Right lobe of liver (tissue), 6 donors: ENCODE data around the gene MUS81. TPM values are rescaled to one million over a fixed set of nuclear protein-coding genes. Genes with fewer than 3 reads are reported as not detected.
"Not testable (repeated sequence)": the region's sequence is repeated elsewhere in the genome, so short reads cannot be mapped to it uniquely, and the experiment has no call there.

Source experiments
- ATAC-seq, 4 donors: fragments of 200-7000 bp; cut with Tn5 transposase; one replicate each; pipeline ENCODE4 v1.9.1; 2020; ENCODE audit warnings: mild to moderate bottlenecking in 4 of 4, moderate library complexity in 4 of 4
- DNase-seq, 3 donors: peaks; one replicate each; pipeline ENCODE4 v3.0.0-alpha.2; 2020
- H3K27ac ChIP-seq, 3 donors: fragments of 200-600 bp; one replicate each; pipeline ENCODE4 v1.8.0; 2022
- H3K27me3 ChIP-seq, 2 donors: fragments of 200-600 bp; one replicate each; pipeline ENCODE4 v1.8.0; 2022
- H3K36me3 ChIP-seq, 4 donors: fragments of 200-600 bp; sonication (generic) in 1 of 4; one replicate each; pipeline versions ENCODE4 v1.5.1 to v1.8.0; 2017 to 2022; ENCODE audit warnings: control low read depth in 1 of 4
- H3K4me1 ChIP-seq, 4 donors: fragments of 200-600 bp; sonication (generic) in 1 of 4; one replicate each; pipeline versions ENCODE4 v1.5.1 to v1.8.0; 2017 to 2022; ENCODE audit warnings: control low read depth in 1 of 4
- H3K4me3 ChIP-seq, 3 donors: fragments of 200-600 bp; one replicate each; pipeline ENCODE4 v1.8.0; 2022
- H3K9me3 ChIP-seq, 4 donors: fragments of 200-600 bp; sonication (generic) in 1 of 4; one replicate each; pipeline versions ENCODE4 v1.5.1 to v1.8.0; 2017 to 2022; ENCODE audit warnings: control low read depth in 1 of 4
- POLR2A ChIP-seq: fragments of 450-650 bp; IDR thresholded peaks from one replicate; pipeline ENCODE4 v1.6.1; 2017; ENCODE audit warnings: antibody characterized with exemption, mild to moderate bottlenecking
- WGBS: methylation state at CpG from one replicate; pipeline ENCODE4 v1.1.6; 2018; ENCODE audit warnings: low coverage, low lambda C conversion rate; ENCODE audit not compliant: insufficient coverage; ENCODE audit errors: missing lambda C conversion rate; 5-methylcytosine and 5-hydroxymethylcytosine counted together
- intact Hi-C, 2 donors: fragments of 100-400 bp; cut with DNase I; formaldehyde crosslinking; loops; one replicate each; pipeline versions ENCODE4 v1.11.2 to v1.14.1; 2022
- total RNA-seq, 6 experiments: library from RNA; depleted of rRNA in 2 of 6; stranded (reverse); fragments of >200 nt in 2 of 6; fragmentation: NEBNext Ultra II Directional in 3 of 6; extraction: Animal tissue kit (Norgen Biotek cat#: 25700) in 3 of 6; gene quantifications; one replicate each; pipeline versions ENCODE4 v1.1.0 to v1.2.4, GENCODE V29; 2016 to 2023
- TF ChIP-seq, protein P1 (sequence below), 4 donors: fragments of 200-600 bp in 3 of 4; fragments of 450-650 bp in 1 of 4; IDR thresholded peaks; one replicate each; pipeline versions ENCODE4 v1.5.1 to v1.8.0; 2016 to 2022; ENCODE audit warnings: antibody characterized with exemption in 4 of 4, mild to moderate bottlenecking in 2 of 4
- donor health status: DM: no; HTN: yes; CAD: no.
- donor health status: DM: no; HTN: no; CAD: no.
- donor health status: DM: no; HTN: no; CAD: no.
- donor health status: DM: no; HTN: yes; CAD: no.
- donor health status: DM: no; HTN: yes; CAD: no.

Gene MUS81
- total RNA-seq, 6 experiments from 2014 or later = 14.0 to 25.6 (median 19.7) TPM

DNA sequence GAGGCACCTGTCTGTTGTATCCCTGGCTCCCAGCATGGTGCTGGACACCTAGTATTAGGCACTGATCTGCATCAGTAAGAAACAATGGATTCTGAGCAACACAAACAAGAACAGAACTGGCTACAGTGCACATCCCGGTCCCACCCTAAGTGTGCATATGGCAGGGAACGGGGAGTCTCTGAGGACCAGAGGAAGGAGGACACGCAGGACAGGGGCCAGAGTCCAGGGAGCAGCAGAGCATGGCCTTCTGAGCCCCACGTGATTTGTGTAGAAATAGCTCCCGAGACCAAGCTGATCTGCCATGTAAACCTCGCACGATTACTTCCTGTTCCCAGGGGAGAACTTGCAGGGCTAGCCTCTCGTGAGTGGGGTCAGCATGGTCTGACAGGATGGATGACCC lies 39.1 kb upstream of the MUS81 start:
- peak; percentile 43 to 64 (median 52) for ATAC-seq
- no peak for TF ChIP-seq POLR2A
- TF ChIP-seq, protein P1, sequence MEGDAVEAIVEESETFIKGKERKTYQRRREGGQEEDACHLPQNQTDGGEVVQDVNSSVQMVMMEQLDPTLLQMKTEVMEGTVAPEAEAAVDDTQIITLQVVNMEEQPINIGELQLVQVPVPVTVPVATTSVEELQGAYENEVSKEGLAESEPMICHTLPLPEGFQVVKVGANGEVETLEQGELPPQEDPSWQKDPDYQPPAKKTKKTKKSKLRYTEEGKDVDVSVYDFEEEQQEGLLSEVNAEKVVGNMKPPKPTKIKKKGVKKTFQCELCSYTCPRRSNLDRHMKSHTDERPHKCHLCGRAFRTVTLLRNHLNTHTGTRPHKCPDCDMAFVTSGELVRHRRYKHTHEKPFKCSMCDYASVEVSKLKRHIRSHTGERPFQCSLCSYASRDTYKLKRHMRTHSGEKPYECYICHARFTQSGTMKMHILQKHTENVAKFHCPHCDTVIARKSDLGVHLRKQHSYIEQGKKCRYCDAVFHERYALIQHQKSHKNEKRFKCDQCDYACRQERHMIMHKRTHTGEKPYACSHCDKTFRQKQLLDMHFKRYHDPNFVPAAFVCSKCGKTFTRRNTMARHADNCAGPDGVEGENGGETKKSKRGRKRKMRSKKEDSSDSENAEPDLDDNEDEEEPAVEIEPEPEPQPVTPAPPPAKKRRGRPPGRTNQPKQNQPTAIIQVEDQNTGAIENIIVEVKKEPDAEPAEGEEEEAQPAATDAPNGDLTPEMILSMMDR (IDR thresholded peaks at IDR 0.05) = no peak
- intact Hi-C loops = loop anchor here in 1 of 2 donors (10.0 kb wide), 1 partner anchor 196 kb away; no protein-coding TSS in a partner anchor
- WGBS = 6% methylated on average over 4 of the region's 8 CpGs
- H3K4me1 ChIP-seq = no peaks in the 10 kb centered on the region
- H3K4me3 ChIP-seq = no peak overlapping the region
- DNase-seq = peak; percentile 36 to 70 (median 63)
- H3K9me3 ChIP-seq = no peaks in the 10 kb centered on the region
- no peak overlapping the region for H3K27ac ChIP-seq
- no peaks in the 10 kb centered on the region for H3K27me3 ChIP-seq
- no peaks in the 10 kb centered on the region for H3K36me3 ChIP-seq

DNA sequence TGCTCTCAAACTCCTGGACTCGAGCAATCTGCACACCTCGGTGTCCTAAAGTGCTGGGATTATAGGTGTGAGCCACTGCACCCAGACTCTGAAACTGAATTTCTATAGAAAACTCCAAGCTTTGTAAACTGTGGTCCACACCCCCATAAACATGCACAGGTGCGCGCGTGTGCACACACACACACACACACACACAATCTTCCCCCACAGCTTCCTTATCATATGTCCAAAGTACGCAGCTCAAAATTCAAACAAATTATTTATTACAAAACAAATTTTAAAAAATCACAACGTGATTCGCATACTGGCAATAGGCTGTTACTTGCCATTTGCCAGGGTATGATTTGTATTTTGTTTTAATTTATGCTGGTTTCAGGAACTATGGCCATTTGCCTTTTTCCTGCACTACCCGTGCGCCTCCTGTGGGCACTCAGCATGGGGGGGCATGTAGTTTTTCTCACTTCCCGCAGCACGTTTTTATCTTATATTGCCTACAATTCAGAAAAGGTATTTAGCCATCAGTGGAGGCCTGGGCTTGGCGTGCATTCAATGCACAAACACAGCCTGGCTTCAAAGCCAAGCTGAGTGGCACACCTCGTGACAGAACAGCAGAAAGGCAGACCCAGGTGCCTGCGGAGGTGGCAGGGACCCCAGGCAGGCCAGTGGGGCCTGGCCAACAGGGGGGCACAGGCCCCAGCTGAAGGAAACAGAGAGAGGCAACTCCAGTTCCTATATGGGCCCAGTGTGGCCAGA lies 37.3 kb upstream of the MUS81 start:
- DNase-seq = peak; percentile 48 to 66 (median 60)
- Histone ChIP-seq H3K36me3 (no peaks in the 10 kb centered on the region), H3K4me3 (no peak overlapping the region), H3K4me1 (no peaks in the 10 kb centered on the region), H3K27ac (no peak overlapping the region), H3K9me3 (no peaks in the 10 kb centered on the region), H3K27me3 (no peaks in the 10 kb centered on the region)
- WGBS = 52% methylated on average over 15 of the region's 15 CpGs
- intact Hi-C loops = loop anchor here in 1 of 2 donors (10.0 kb wide), 1 partner anchor 198 kb away; no protein-coding TSS in a partner anchor
- TF ChIP-seq POLR2A = no peak
- TF ChIP-seq, protein P1 (IDR thresholded peaks at IDR 0.05) = no peak
- ATAC-seq = peak; percentile 56 to 74 (median 62)

DNA sequence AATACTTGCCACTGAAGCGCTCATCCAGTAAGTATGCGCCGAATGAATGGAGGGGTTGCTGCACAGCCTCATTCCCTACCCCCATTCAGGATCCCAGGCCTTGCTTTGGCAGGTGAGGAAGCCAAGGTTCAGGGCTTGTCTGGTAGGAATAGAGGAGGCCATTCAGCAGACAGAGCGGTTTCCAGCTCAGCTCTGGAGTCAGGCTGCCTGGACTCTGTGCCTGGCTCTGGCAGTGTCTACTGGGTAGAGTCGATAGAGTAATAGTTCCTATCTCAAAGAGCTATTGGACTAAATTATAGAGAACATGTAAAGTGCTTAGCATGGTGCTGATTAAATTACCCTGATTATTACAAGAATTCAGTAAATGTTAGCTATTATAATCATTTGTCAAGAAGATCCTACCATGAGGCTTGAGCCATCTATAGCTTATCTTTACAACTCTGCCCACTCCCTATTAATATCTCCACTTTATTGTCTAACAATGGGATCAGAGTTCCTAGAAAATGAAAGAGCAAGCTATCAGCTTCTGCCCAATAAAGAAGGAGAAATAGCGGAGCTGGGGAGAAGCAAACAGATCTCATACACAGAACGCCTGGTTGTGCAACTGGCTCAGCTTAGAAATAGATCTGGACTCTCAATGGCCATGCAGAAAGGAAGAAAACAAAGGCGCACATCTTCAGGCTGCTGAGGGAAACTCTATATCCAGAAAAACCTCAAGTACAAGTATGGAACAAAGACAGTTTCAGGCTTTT lies 33.1 kb upstream of the MUS81 start:
- ATAC-seq (no peak), DNase-seq (no peak)
- Histone ChIP-seq H3K4me1 (no peaks in the 10 kb centered on the region), H3K9me3 (no peaks in the 10 kb centered on the region), H3K4me3 (no peak overlapping the region), H3K27ac (no peak overlapping the region), H3K36me3 (no peaks in the 10 kb centered on the region), H3K27me3 (no peaks in the 10 kb centered on the region)
- 67% methylated on average over 5 of the region's 8 CpGs for WGBS
- intact Hi-C loops = loop anchor here in 1 of 2 donors (10.0 kb wide), 1 partner anchor 202 kb away; no protein-coding TSS in a partner anchor
- TF ChIP-seq, protein P1 (IDR thresholded peaks at IDR 0.05) = no peak
- TF ChIP-seq POLR2A = no peak

DNA sequence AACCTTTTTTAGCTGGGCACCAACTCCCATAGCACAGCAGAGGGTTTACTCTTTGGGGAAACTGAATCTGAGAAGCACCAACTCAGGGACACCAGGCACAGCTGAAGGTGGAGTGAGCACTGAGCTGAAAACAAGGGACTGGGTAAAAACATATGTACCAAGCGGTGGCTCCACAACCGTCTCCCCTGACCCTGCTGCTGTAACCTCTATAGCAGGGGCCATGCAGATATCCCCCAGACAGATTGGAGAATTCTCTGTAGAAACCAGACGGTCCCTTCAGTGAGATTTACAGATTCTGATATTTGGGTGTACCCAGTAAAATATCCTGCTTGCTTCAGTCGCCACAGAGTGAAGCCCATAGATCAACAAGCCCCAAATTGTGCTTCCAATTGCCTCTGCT lies 30.8 kb upstream of the MUS81 start:
- Histone ChIP-seq H3K4me3 (no peak overlapping the region), H3K4me1 (no peaks in the 10 kb centered on the region), H3K36me3 (no peaks in the 10 kb centered on the region), H3K27me3 (no peaks in the 10 kb centered on the region), H3K9me3 (no peaks in the 10 kb centered on the region), H3K27ac (no peak overlapping the region)
- WGBS = 58% methylated on average over 2 of the region's 4 CpGs
- DNase-seq (no peak), ATAC-seq (no peak)
- intact Hi-C loops = loop anchor here in 1 of 2 donors (10.0 kb wide), 1 partner anchor 205 kb away; no protein-coding TSS in a partner anchor
- TF ChIP-seq, protein P1 (IDR thresholded peaks at IDR 0.05) = no peak
- TF ChIP-seq POLR2A = no peak

DNA sequence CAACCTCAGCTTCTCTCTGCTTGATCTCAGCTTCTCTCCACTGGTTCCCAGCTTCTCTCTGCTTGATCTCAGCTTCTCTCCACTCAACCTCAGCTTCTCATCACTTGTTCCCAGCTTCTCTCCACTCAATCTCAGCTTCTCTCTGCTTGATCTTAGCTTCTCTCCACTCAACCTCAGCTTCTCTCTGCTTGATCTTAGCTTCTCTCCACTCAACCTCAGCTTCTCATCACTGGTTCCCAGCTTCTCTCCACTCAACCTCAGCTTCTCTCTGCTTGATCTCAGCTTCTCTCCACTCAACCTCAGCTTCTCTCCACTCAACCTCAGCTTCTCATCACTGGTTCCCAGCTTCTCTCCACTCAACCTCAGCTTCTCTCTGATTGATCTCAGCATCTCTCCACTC lies 28.0 kb upstream of the MUS81 start:
- ATAC-seq, DNase-seq, H3K4me1 ChIP-seq, H3K4me3 ChIP-seq, H3K9me3 ChIP-seq, H3K27ac ChIP-seq, H3K36me3 ChIP-seq, intact Hi-C loops, H3K27me3 ChIP-seq: not testable (repeated sequence)
